GM18868 (cell line): ENCODE measurements around the gene UBN2.
A peak's percentile ranks its signal among the peaks of the same experiment; 100 is the strongest.
"Not testable (repeated sequence)": the region's sequence is repeated elsewhere in the genome, so short reads cannot be mapped to it uniquely, and the experiment has no call there.

Experiments
- ATAC-seq: cut with Tn5 transposase; IDR thresholded peaks from one replicate; pipeline ENCODE4 v1.9.1; 2021; ENCODE audit warnings: mild to moderate bottlenecking, moderate library complexity; ENCODE audit not compliant: unreplicated experiment

UBN2 gene

GRCh38 chr7:139294241-139294640 is 63.2 kb downstream of the UBN2 start:
- no peak for ATAC-seq

- no peak for ATAC-seq
Observed at GRCh38 chr7:139294951-139295575, 64.0 kb downstream of the UBN2 start.

- ATAC-seq, result no peak
Observed at GRCh38 chr7:139297795-139298194, 66.8 kb downstream of the UBN2 start.

- no peak for ATAC-seq
Observed at GRCh38 chr7:139299296-139299695, 68.3 kb downstream of the UBN2 start.

- no peak for ATAC-seq
Observed at GRCh38 chr7:139300390-139300789, 69.4 kb downstream of the UBN2 start.

GRCh38 chr7:139304517-139304916 is 73.5 kb downstream of the UBN2 start:
- no peak for ATAC-seq

GRCh38 chr7:139317939-139318505 is 87.0 kb downstream of the UBN2 start:
- ATAC-seq, result no peak

- no peak for ATAC-seq
Observed at GRCh38 chr7:139321071-139321745, 90.2 kb downstream of the UBN2 start.

GRCh38 chr7:139324709-139325108 is 93.7 kb downstream of the UBN2 start:
- not testable (repeated sequence) for ATAC-seq

GRCh38 chr7:139328375-139328774 is 97.3 kb downstream of the UBN2 start:
- no peak for ATAC-seq

- ATAC-seq, result no peak
Observed at GRCh38 chr7:139329119-139329518, 98.1 kb downstream of the UBN2 start.

GRCh38 chr7:139330333-139331030 is 99.4 kb downstream of the UBN2 start:
- no peak for ATAC-seq

- ATAC-seq, result no peak
Observed at GRCh38 chr7:139332697-139333359, 101.8 kb downstream of the UBN2 start.

GRCh38 chr7:139333443-139333842 is 102.4 kb downstream of the UBN2 start:
- ATAC-seq, result not testable (repeated sequence)

GRCh38 chr7:139334399-139335150 is 103.5 kb downstream of the UBN2 start:
- no peak for ATAC-seq

GRCh38 chr7:139339025-139339424 is 108.0 kb downstream of the UBN2 start:
- no peak for ATAC-seq

GRCh38 chr7:139339698-139340036 is 108.6 kb downstream of the UBN2 start:
- ATAC-seq, result no peak

- ATAC-seq, result peak; percentile 79
Observed at GRCh38 chr7:139340037-139340807, 109.2 kb downstream of the UBN2 start.

GRCh38 chr7:139340808-139341057 is 109.7 kb downstream of the UBN2 start:
- no peak for ATAC-seq
